GM18907 (cell line): ENCODE measurements around the gene JPT1.
A peak's percentile ranks its signal among the peaks of the same experiment; 100 is the strongest.
"Not testable (repeated sequence)": the region's sequence is repeated elsewhere in the genome, so short reads cannot be mapped to it uniquely, and the experiment has no call there.

Experiments used
- ATAC-seq: cut with Tn5 transposase; IDR thresholded peaks from one replicate; pipeline ENCODE4 v1.9.1; 2021; ENCODE audit warnings: mild to moderate bottlenecking, moderate library complexity; ENCODE audit not compliant: unreplicated experiment

The JPT1 gene

GRCh38 chr17:75154195-75155106 lies at the start of gene JPT1:
TSS of gene JPT1 (minus strand) at chr17:75154512. CDS start at chr17:75154397, 115 bp downstream.
- ATAC-seq, result peak; percentile 94

- ATAC-seq, result no peak
These were observed 45.7 kb upstream of the JPT1 start for GRCh38 chr17:75199886-75200618.

GRCh38 chr17:75194879-75195278 lies 40.6 kb upstream of the JPT1 start:
- no peak for ATAC-seq

GRCh38 chr17:75191584-75191983 lies 37.3 kb upstream of the JPT1 start:
- no peak for ATAC-seq

- ATAC-seq, result no peak
These were observed 34.3 kb upstream of the JPT1 start for GRCh38 chr17:75188614-75189013.

- ATAC-seq, result no peak
These were observed 29.9 kb upstream of the JPT1 start for GRCh38 chr17:75183999-75184884.

GRCh38 chr17:75182569-75183436 lies 28.5 kb upstream of the JPT1 start, which contains the start of gene SUMO2:
TSS of gene SUMO2 (minus strand) at chr17:75182959. CDS start at chr17:75182834, 125 bp downstream.
- ATAC-seq, result peak; percentile 74

GRCh38 chr17:75182319-75182568 lies 27.9 kb upstream of the JPT1 start:
- peak; percentile 30 for ATAC-seq

- no peak for ATAC-seq
These were observed 27.5 kb upstream of the JPT1 start for GRCh38 chr17:75181608-75182318.

GRCh38 chr17:75181110-75181509 lies 26.8 kb upstream of the JPT1 start:
- no peak for ATAC-seq

- ATAC-seq, result no peak
These were observed 24.1 kb upstream of the JPT1 start for GRCh38 chr17:75178453-75178852.

GRCh38 chr17:75176625-75177024 lies 22.3 kb upstream of the JPT1 start:
- no peak for ATAC-seq

- no peak for ATAC-seq
These were observed 20.7 kb upstream of the JPT1 start for GRCh38 chr17:75174996-75175395.

GRCh38 chr17:75173526-75173925 lies 19.2 kb upstream of the JPT1 start:
- ATAC-seq, result no peak

- no peak for ATAC-seq
These were observed 14.7 kb upstream of the JPT1 start for GRCh38 chr17:75168998-75169397.

GRCh38 chr17:75164606-75165005 lies 10.3 kb upstream of the JPT1 start:
- ATAC-seq, result not testable (repeated sequence)

GRCh38 chr17:75163074-75163473 lies 8.8 kb upstream of the JPT1 start:
- ATAC-seq, result no peak

GRCh38 chr17:75160211-75160610 lies 5.9 kb upstream of the JPT1 start:
- no peak for ATAC-seq

- no peak for ATAC-seq
These were observed 5.1 kb upstream of the JPT1 start for GRCh38 chr17:75159196-75160031.
